ENCODE measurements around the gene IL15. TPM values are rescaled to one million over a fixed set of nuclear protein-coding genes. Genes with fewer than 3 reads are reported as not detected.
A peak's percentile ranks its signal among the peaks of the same experiment; 100 is the strongest.

The IL15 gene
- total and polyA plus RNA-seq, 2 experiments from 2014 or later: 5.8 to 7.6 TPM

DNA sequence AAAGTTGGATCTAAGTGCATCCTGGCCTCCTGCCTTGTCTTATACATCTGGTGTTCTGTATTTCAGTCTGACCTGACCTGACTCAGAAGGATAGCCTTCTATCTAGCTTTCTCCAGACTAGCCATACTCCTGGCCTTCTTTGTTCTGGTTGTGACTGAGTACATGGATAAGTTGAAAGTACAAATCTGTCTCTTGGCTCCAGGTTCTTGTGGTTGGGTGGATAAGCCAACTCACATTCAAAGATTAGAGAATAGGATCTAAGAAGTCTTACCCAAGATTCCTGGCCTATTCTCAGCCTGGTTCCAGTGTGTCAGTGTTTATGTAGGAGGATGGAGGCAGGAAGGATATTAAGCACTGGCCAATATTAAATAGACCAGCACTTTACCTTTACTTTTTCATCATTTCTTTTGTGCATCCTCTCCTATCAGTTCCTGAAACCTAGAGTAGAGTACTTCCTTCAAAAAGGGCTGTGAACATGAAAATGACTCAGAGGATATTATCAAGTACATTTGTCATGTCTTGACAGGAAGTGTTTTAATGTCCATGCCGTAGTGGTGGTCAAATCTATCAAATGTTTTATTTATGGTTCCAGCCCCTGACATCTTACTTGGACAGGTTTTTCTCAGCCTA is 123.5 kb downstream of the IL15 start:
- Histone ChIP-seq H3K9me3 (ENCODE audit: low read depth) (no peaks in the 10 kb centered on the region), H3K9ac (no peak overlapping the region), H3K9me2 (ENCODE audit: insufficient read depth) (no peaks in the 10 kb centered on the region), H3K4me2 (ENCODE audit: unreplicated experiment) (no peak overlapping the region), H3K4me3 (no peak overlapping the region), H3K79me2 (ENCODE audit: insufficient read depth) (no peaks in the 10 kb centered on the region), H3K4me1 (ENCODE audit: insufficient read depth) (peaks cover 4% of the 10 kb centered on the region; the same call in 1 of the 2 replicates), H3F3A (ENCODE audit: insufficient read depth) (peaks cover 5% of the 10 kb centered on the region; the same call in 1 of the 2 replicates), H3K27ac (no peak overlapping the region), H4K20me1 (ENCODE audit: insufficient read depth) (no peaks in the 10 kb centered on the region), H3K27me3 (replicated peaks; ENCODE audit: insufficient read depth) (no peaks in the 10 kb centered on the region), H3K36me3 (ENCODE audit: low read depth) (no peaks in the 10 kb centered on the region), H2AFZ (no peak overlapping the region)
- in situ Hi-C loops (cut with MboI): no loop called here
- no peak for TF ChIP-seq EZH2 (IDR thresholded peaks at IDR 0.05; ENCODE audit: insufficient read depth, poor library complexity, severe bottlenecking)
- peak; percentile 6 for DNase-seq
- WGBS, 2 experiments (ENCODE audit: low coverage in 1 of 2, low lambda C conversion rate in 2 of 2, missing lambda C conversion rate in 2 of 2): 41 to 51% methylated on average over 1 of the region's 1 CpG

DNA sequence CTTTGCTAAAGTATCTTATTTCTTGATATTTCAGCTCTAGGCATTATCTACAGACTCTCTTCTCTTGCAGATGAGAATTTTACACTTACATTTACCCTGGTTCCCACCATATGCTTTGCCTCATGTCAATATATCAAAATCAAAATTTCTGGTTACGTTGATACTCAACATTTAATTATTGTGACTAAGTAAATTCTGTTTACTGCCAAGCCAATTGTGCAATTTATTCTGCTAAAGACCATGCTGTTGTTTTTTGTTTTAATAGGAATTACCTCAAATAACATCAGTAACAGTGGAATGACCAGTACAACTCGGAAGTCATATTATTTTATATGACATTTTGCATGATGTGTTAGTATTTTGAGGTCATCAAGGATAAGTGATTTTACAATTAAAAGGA is 125.5 kb downstream of the IL15 start:
- peak; percentile 6 for DNase-seq
- Histone ChIP-seq H3K4me3 (no peak overlapping the region), H3K27me3 (replicated peaks; ENCODE audit: insufficient read depth) (no peaks in the 10 kb centered on the region), H3K9me2 (ENCODE audit: insufficient read depth) (no peaks in the 10 kb centered on the region), H3K4me1 (ENCODE audit: insufficient read depth) (peaks cover 4% of the 10 kb centered on the region; the same call in 1 of the 2 replicates), H3K36me3 (ENCODE audit: low read depth) (no peaks in the 10 kb centered on the region), H3K4me2 (ENCODE audit: unreplicated experiment) (no peak overlapping the region), H3K79me2 (ENCODE audit: insufficient read depth) (no peaks in the 10 kb centered on the region), H3K9me3 (ENCODE audit: low read depth) (no peaks in the 10 kb centered on the region), H3K27ac (no peak overlapping the region), H3K9ac (no peak overlapping the region), H4K20me1 (ENCODE audit: insufficient read depth) (no peaks in the 10 kb centered on the region), H2AFZ (no peak overlapping the region), H3F3A (ENCODE audit: insufficient read depth) (peaks cover 5% of the 10 kb centered on the region; the same call in 1 of the 2 replicates)
- TF ChIP-seq EZH2phosphoT487 (IDR thresholded peaks at IDR 0.05; ENCODE audit: insufficient read depth, low read depth) (no peak), EZH2 (IDR thresholded peaks at IDR 0.05; ENCODE audit: insufficient read depth, poor library complexity, severe bottlenecking) (no peak)
- in situ Hi-C loops (cut with MboI): no loop called here
- WGBS, 2 experiments (ENCODE audit: low coverage in 1 of 2, low lambda C conversion rate in 2 of 2, missing lambda C conversion rate in 2 of 2): 43 to 55% methylated on average over 2 of the region's 2 CpGs

DNA sequence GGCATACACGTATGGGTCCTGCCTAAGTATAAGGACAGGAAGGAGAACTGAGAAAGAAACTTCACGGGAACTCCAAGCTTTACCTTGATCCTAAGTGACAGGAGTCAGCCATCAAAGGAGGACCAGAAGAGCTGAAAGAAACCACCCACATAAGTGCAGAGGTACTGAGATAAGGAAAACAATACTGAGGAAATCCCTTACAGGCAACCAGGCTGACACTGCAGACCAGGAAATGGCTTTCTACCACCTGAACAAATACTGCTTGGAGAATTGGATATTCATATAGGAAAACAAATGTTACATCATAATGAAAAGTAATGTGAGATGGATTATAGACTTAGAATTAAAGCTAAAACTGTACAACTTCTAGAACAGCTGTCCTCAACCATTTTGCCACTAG is 127.0 kb downstream of the IL15 start:
- no peak for DNase-seq

DNA sequence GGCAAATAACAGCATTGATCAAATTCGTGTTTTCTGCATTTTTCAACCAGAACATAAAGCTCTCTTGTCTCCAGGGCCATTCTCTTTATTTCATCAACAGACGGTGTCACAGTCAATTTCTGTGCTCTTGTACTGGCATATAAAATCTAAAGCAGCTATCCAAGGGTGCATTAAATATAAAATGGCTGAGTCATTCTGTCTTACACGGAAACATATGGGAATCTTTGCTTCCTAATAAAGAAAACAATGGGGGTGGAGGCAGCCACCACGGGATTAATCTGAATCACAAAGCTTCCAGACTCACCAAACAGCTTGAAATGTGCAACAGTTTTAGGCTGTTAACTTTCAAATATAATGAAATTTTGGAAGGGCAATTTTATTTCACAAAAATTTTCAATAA is 132.6 kb downstream of the IL15 start:
- H3K9ac ChIP-seq: peak overlapping the region; percentile 58
- no peaks in the 10 kb centered on the region for H4K20me1 ChIP-seq (ENCODE audit: insufficient read depth)
- H3K36me3 ChIP-seq (ENCODE audit: low read depth): no peaks in the 10 kb centered on the region
- H3F3A ChIP-seq (ENCODE audit: insufficient read depth): peaks cover 6% of the 10 kb centered on the region; the same call in 1 of the 2 replicates
- in situ Hi-C loops (cut with MboI): no loop called here
- H2AFZ ChIP-seq: peak overlapping the region; percentile 83
- H3K4me1 ChIP-seq (ENCODE audit: insufficient read depth): peaks cover 12% of the 10 kb centered on the region
- peak; percentile 89 for DNase-seq
- H3K27me3 ChIP-seq (replicated peaks; ENCODE audit: insufficient read depth): no peaks in the 10 kb centered on the region
- no peaks in the 10 kb centered on the region for H3K9me2 ChIP-seq (ENCODE audit: insufficient read depth)
- H3K27ac ChIP-seq: peak overlapping the region; percentile 60
- no peaks in the 10 kb centered on the region for H3K9me3 ChIP-seq (ENCODE audit: low read depth)
- no peaks in the 10 kb centered on the region for H3K79me2 ChIP-seq (ENCODE audit: insufficient read depth)
- H3K4me3 ChIP-seq: peak overlapping the region; percentile 43
- peak overlapping the region; percentile 74 for H3K4me2 ChIP-seq (ENCODE audit: unreplicated experiment)
- TF ChIP-seq EZH2phosphoT487 (IDR thresholded peaks at IDR 0.05; ENCODE audit: insufficient read depth, low read depth): no peak
- no peak for TF ChIP-seq EZH2 (IDR thresholded peaks at IDR 0.05; ENCODE audit: insufficient read depth, poor library complexity, severe bottlenecking)
- WGBS, 2 experiments (ENCODE audit: low coverage in 1 of 2, low lambda C conversion rate in 2 of 2, missing lambda C conversion rate in 2 of 2): 3 to 5% methylated on average over 4 of the region's 4 CpGs

More for the DNA sequence above, 127.0 kb downstream of the IL15 start:
- Histone ChIP-seq H3K4me2 (ENCODE audit: unreplicated experiment) (no peak overlapping the region), H3K9ac (no peak overlapping the region), H3K27me3 (replicated peaks; ENCODE audit: insufficient read depth) (no peaks in the 10 kb centered on the region), H3K36me3 (ENCODE audit: low read depth) (no peaks in the 10 kb centered on the region), H3K79me2 (ENCODE audit: insufficient read depth) (no peaks in the 10 kb centered on the region), H2AFZ (no peak overlapping the region), H3K4me1 (ENCODE audit: insufficient read depth) (peaks cover 4% of the 10 kb centered on the region; the same call in 1 of the 2 replicates), H3K9me3 (ENCODE audit: low read depth) (no peaks in the 10 kb centered on the region), H3K27ac (no peak overlapping the region), H3K9me2 (ENCODE audit: insufficient read depth) (no peaks in the 10 kb centered on the region), H4K20me1 (ENCODE audit: insufficient read depth) (no peaks in the 10 kb centered on the region), H3F3A (ENCODE audit: insufficient read depth) (peaks cover 5% of the 10 kb centered on the region; the same call in 1 of the 2 replicates), H3K4me3 (no peak overlapping the region)
- in situ Hi-C loops (cut with MboI): no loop called here
- 93 to 100% methylated on average over 2 of the region's 2 CpGs for WGBS, 2 experiments (ENCODE audit: low coverage in 1 of 2, low lambda C conversion rate in 2 of 2, missing lambda C conversion rate in 2 of 2)
- TF ChIP-seq EZH2 (IDR thresholded peaks at IDR 0.05; ENCODE audit: insufficient read depth, poor library complexity, severe bottlenecking) (no peak), EZH2phosphoT487 (IDR thresholded peaks at IDR 0.05; ENCODE audit: insufficient read depth, low read depth) (no peak)

All from GM23248 (cell line).